ENCODE measurements around the gene DKK2. TPM values are rescaled to one million over a fixed set of nuclear protein-coding genes. Genes with fewer than 3 reads are reported as not detected.

DKK2 gene
- total RNA-seq, 1 donor from 2014 or later, result 10.3 TPM

GRCh38 chr4:106987311-106987710 is 48.8 kb downstream of the DKK2 start:
- Histone ChIP-seq H3K27ac (no peak overlapping the region), H3K27me3 (no peaks in the 10 kb centered on the region), H3K4me1 (no peaks in the 10 kb centered on the region), H3K4me3 (no peak overlapping the region), H3K36me3 (no peaks in the 10 kb centered on the region), H3K9me3 (no peaks in the 10 kb centered on the region)
- no peak for TF ChIP-seq CTCF (IDR thresholded peaks at IDR 0.05)
- intact Hi-C loops (cut with DNase I), result no loop called here
- DNase-seq (ENCODE audit: low spot score in 2 of 2), result no peak

DNA sequence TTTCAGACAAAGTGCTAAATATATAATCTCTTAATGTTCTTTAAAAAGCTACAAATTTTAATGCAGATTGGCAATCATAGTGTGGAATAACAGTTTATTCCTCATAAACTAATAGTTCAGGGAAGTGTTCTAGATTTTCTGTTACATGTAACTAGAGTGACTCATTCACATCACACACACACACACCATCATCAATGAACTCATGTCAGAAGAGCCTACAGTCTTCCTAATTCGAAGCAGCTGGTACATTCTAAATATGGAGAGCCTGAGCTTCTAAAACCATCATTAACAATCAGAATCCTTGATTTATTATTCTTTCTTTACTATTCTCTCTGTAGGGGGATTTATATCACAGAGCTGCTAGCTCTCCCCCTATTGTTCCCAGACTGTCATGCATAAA is 49.6 kb downstream of the DKK2 start:
- Histone ChIP-seq H3K27ac (no peak overlapping the region), H3K4me1 (no peaks in the 10 kb centered on the region), H3K9me3 (no peaks in the 10 kb centered on the region), H3K27me3 (no peaks in the 10 kb centered on the region), H3K4me3 (no peak overlapping the region), H3K36me3 (no peaks in the 10 kb centered on the region)
- no peak for DNase-seq (ENCODE audit: low spot score in 2 of 2)
- intact Hi-C loops (cut with DNase I), result no loop called here
- TF ChIP-seq CTCF (IDR thresholded peaks at IDR 0.05), result no peak

DNA sequence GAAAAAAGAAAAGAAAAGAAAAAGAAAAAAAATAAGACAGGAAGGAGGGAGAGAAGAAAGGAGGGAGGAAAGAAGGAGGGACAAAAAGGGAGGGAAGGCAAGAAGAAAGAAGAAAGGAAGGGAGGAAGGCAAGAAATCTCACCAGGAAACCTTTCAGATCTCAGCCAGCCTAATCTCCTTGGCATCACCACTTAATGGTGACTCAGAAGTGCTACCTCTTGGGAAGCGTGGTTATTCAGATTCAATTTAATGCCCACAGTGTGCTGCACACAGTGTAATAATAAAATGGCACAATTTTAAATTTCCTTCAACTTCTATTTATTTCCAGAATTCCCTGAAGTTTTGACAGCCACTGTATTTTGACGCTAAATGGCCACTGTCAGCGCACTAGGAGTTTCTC is 50.3 kb downstream of the DKK2 start:
- Histone ChIP-seq H3K27me3 (no peaks in the 10 kb centered on the region), H3K9me3 (no peaks in the 10 kb centered on the region), H3K27ac (no peak overlapping the region), H3K36me3 (no peaks in the 10 kb centered on the region), H3K4me3 (no peak overlapping the region), H3K4me1 (no peaks in the 10 kb centered on the region)
- TF ChIP-seq CTCF (IDR thresholded peaks at IDR 0.05), result no peak
- DNase-seq (ENCODE audit: low spot score in 2 of 2), result no peak
- intact Hi-C loops (cut with DNase I), result no loop called here

DNA sequence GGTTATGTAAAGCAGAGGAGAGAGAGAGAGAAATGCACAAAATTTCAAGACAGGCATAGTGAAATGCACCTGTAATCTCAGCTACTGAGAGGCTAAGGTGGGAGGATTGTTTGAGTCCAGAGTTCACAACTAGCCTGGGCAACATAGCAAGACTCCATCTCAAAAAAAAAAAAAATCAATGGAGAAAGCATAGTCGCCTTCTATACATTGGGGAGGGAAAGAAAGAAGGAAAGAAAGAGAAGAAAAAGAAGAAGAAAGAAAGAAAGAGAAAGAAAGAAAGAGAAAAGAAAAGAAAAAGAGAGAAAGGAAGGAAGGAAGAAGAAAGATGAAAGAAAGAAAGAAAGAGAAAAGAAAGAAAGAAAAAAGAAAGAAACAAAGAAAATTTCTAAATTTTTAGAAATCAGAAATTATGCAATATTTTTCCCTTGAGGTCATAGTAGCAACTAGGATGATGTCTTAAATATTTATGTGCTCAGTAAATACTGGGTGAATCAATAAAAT is 53.4 kb downstream of the DKK2 start:
- H3K4me1 ChIP-seq, result no peaks in the 10 kb centered on the region
- H3K27me3 ChIP-seq, result no peaks in the 10 kb centered on the region
- DNase-seq (ENCODE audit: low spot score in 2 of 2), result no peak
- no peaks in the 10 kb centered on the region for H3K36me3 ChIP-seq
- H3K27ac ChIP-seq, result no peak overlapping the region
- H3K4me3 ChIP-seq, result no peak overlapping the region
- no peak for TF ChIP-seq CTCF (IDR thresholded peaks at IDR 0.05)
- H3K9me3 ChIP-seq, result no peaks in the 10 kb centered on the region
- intact Hi-C loops (cut with DNase I), result no loop called here

GRCh38 chr4:106981431-106981830 is 54.7 kb downstream of the DKK2 start:
- Histone ChIP-seq H3K36me3 (no peaks in the 10 kb centered on the region), H3K27me3 (no peaks in the 10 kb centered on the region), H3K27ac (no peak overlapping the region), H3K4me1 (no peaks in the 10 kb centered on the region), H3K4me3 (no peak overlapping the region), H3K9me3 (no peaks in the 10 kb centered on the region)
- no peak for DNase-seq (ENCODE audit: low spot score in 2 of 2)
- TF ChIP-seq CTCF (IDR thresholded peaks at IDR 0.05), result no peak
- intact Hi-C loops (cut with DNase I), result no loop called here

GRCh38 chr4:106979476-106979875 is 56.6 kb downstream of the DKK2 start:
- Histone ChIP-seq H3K4me3 (no peak overlapping the region), H3K36me3 (no peaks in the 10 kb centered on the region), H3K9me3 (no peaks in the 10 kb centered on the region), H3K27me3 (no peaks in the 10 kb centered on the region), H3K4me1 (no peaks in the 10 kb centered on the region), H3K27ac (no peak overlapping the region)
- intact Hi-C loops (cut with DNase I), result no loop called here
- TF ChIP-seq CTCF (IDR thresholded peaks at IDR 0.05), result no peak
- no peak for DNase-seq (ENCODE audit: low spot score in 2 of 2)

Data from ascending aorta (tissue), 2 donors.